Endothelial cell of umbilical vein (primary cell): ENCODE data around the gene PIKFYVE. TPM values are rescaled to one million over a fixed set of nuclear protein-coding genes. Genes with fewer than 3 reads are reported as not detected.

Experiments used
- BruUV-seq: library from RNA; stranded (reverse); fragments of 400-500 nt; replicated peaks from 2 replicates; lab custom pipeline; 2021; lab: Mats Ljungman, UMichigan
- CTCF ChIA-PET: fragments of 300-600, 350-600 bp; sonication (Branson Sonifier 250); formaldehyde crosslinking; loops from one replicate; lab custom pipeline; 2021; ENCODE audit warnings: antibody characterized with exemption, inconsistent platforms; lab: Charles Lee
- POLR2A ChIA-PET: fragments of 300-600, 350-600 bp; sonication (Branson Sonifier 250); formaldehyde crosslinking; loops from one replicate; lab custom pipeline; 2021; ENCODE audit warnings: antibody characterized with exemption, inconsistent platforms; lab: Charles Lee
- DNase-seq: peaks from one replicate; pipeline ENCODE4 v3.0.0-alpha.2; 2011; ENCODE audit warnings: low read depth, low spot score
- FAIRE-seq: peaks from 2 replicates; lab custom pipeline; 2011; peaks lifted over from hg19 to GRCh38; lab: Jason Lieb, UNC
- H2AFZ ChIP-seq: 2 replicates; pipeline ENCODE4 v1.6.0; 2012; ENCODE audit warnings: low read depth, low read length, control low read depth, inconsistent platforms
- H3K27ac ChIP-seq: 2 replicates; pipeline ENCODE4 v1.5.1; 2011; ENCODE audit warnings: low read depth, mild to moderate bottlenecking, control low read depth, low read length, moderate library complexity; ENCODE audit not compliant: insufficient read depth
- H3K27me3 ChIP-seq, 2 experiments: 2 replicates each; pipeline versions ENCODE4 v1.6.0 to v1.6.1; 2011; ENCODE audit warnings: low read length in 2 of 2, mixed read lengths in 1 of 2; ENCODE audit not compliant: control insufficient read depth in 2 of 2, insufficient read depth in 2 of 2
- H3K36me3 ChIP-seq, 2 experiments: 2 replicates in 1 of 2; 3 replicates in 1 of 2; pipeline ENCODE4 v1.5.1; 2011; ENCODE audit warnings: low read length in 2 of 2, mild to moderate bottlenecking in 1 of 2, moderate library complexity in 1 of 2; ENCODE audit not compliant: control insufficient read depth in 2 of 2, insufficient read depth in 2 of 2; ENCODE audit errors: extremely low read depth in 1 of 2
- H3K4me1 ChIP-seq: 3 replicates; pipeline ENCODE4 v1.5.1; 2011; ENCODE audit warnings: mild to moderate bottlenecking, low read length; ENCODE audit not compliant: control insufficient read depth, insufficient read depth; ENCODE audit errors: extremely low read depth
- H3K4me2 ChIP-seq: 2 replicates; pipeline ENCODE4 v1.6.1; 2011; ENCODE audit warnings: low read length, control low read depth, mixed read lengths; ENCODE audit not compliant: insufficient read depth
- H3K4me3 ChIP-seq, 3 experiments: fragments of 200-600 bp in 1 of 3; sonication (generic), shearing (Covaris generic) in 1 of 3; replicated peaks in 1 of 3; 2 replicates each; pipeline ENCODE4 v1.5.1; 2011 to 2016; ENCODE audit warnings: control low read depth in 3 of 3, low read length in 3 of 3, mild to moderate bottlenecking in 2 of 3, inconsistent platforms in 1 of 3, low read depth in 1 of 3, moderate library complexity in 1 of 3; ENCODE audit not compliant: insufficient read depth in 1 of 3
- H3K79me2 ChIP-seq: 2 replicates; pipeline ENCODE4 v1.6.0; 2012; ENCODE audit warnings: low read length, inconsistent platforms; ENCODE audit not compliant: control insufficient read depth, insufficient read depth
- H3K9ac ChIP-seq: replicated peaks from 2 replicates; pipeline ENCODE3; 2011; ENCODE audit warnings: low read length, control low read depth; ENCODE audit not compliant: insufficient read depth; ENCODE audit errors: extremely low read depth
- H3K9me1 ChIP-seq: replicated peaks from 3 replicates; pipeline ENCODE4 v1.6.0; 2011; ENCODE audit warnings: mild to moderate bottlenecking, low read length; ENCODE audit not compliant: control insufficient read depth, insufficient read depth; ENCODE audit errors: extremely low read depth
- H3K9me3 ChIP-seq: replicated peaks from 2 replicates; pipeline ENCODE4 v1.5.1; 2012; ENCODE audit warnings: low read length, inconsistent platforms; ENCODE audit not compliant: control insufficient read depth, insufficient read depth
- H4K20me1 ChIP-seq: replicated peaks from 2 replicates; pipeline ENCODE3; 2011; ENCODE audit warnings: mild to moderate bottlenecking, low read length; ENCODE audit not compliant: control insufficient read depth, insufficient read depth; ENCODE audit errors: extremely low read depth
- CTCF ChIP-seq, 2 donors: IDR thresholded peaks; 1 replicate in 1 of 2; 2 replicates in 1 of 2; pipeline ENCODE4 v1.5.1; 2011; ENCODE audit warnings: low read length in 2 of 2, mild to moderate bottlenecking in 2 of 2, moderate library complexity in 2 of 2, control low read depth in 1 of 2, inconsistent platforms in 1 of 2, low read depth in 1 of 2; ENCODE audit not compliant: insufficient read depth in 1 of 2; ENCODE audit errors: extremely low read depth in 1 of 2
- EZH2 ChIP-seq: IDR thresholded peaks from 2 replicates; pipeline ENCODE4 v1.6.1; 2012; ENCODE audit warnings: borderline replicate concordance, low read depth, mild to moderate bottlenecking, moderate library complexity, low read length, inconsistent platforms; ENCODE audit not compliant: severe bottlenecking
- FOS ChIP-seq: IDR thresholded peaks from 2 replicates; pipeline ENCODE4 v1.6.1; 2011; ENCODE audit warnings: mild to moderate bottlenecking, low read length, moderate library complexity, borderline replicate concordance; ENCODE audit not compliant: insufficient read depth
- GATA2 ChIP-seq: IDR thresholded peaks from 2 replicates; pipeline ENCODE4 v1.7.0; 2011; ENCODE audit warnings: low read depth, mild to moderate bottlenecking, moderate library complexity, mixed read lengths, low read length; ENCODE audit not compliant: insufficient read length, insufficient read depth
- JUN ChIP-seq: IDR thresholded peaks from 2 replicates; pipeline ENCODE4 v1.6.1; 2011; ENCODE audit warnings: borderline replicate concordance, low read depth; ENCODE audit not compliant: insufficient read length, insufficient read depth
- MAX ChIP-seq: IDR thresholded peaks from 2 replicates; pipeline ENCODE4 v1.6.1; 2011; ENCODE audit not compliant: insufficient read depth, insufficient read length
- MYC ChIP-seq: IDR thresholded peaks from one replicate; pipeline ENCODE4 v1.6.1; 2011; ENCODE audit warnings: mild to moderate bottlenecking, low read depth, low read length
- POLR2A ChIP-seq: IDR thresholded peaks from 2 replicates; pipeline ENCODE4 v1.6.1; 2012; ENCODE audit warnings: low read depth, mild to moderate bottlenecking, control low read depth, low read length
- POLR2AphosphoS5 ChIP-seq: IDR thresholded peaks from 2 replicates; pipeline ENCODE4 v1.6.1; 2012; ENCODE audit warnings: low read depth, mild to moderate bottlenecking, control low read depth, low read length, moderate library complexity; ENCODE audit not compliant: insufficient read depth
- dilution Hi-C: fragments of 300-500 bp; cut with MboI; formaldehyde crosslinking; loops from one replicate; pipeline ENCODE4 v1.15.0; 2019; ENCODE audit warnings: low sequenced_read_pairs; ENCODE audit not compliant: extremely low pct_ligation_motif_present
- intact Hi-C: fragments of 100-400 bp; cut with micrococcal nuclease; formaldehyde crosslinking; loops from one replicate; pipeline ENCODE4 v1.10.0; 2022
- polyA plus RNA-seq, 4 experiments: library from polyadenylated mRNA; depleted of rRNA in 3 of 4; stranded (reverse) in 3 of 4; unstranded in 1 of 4; fragments of >200 nt; gene quantifications; 2 replicates each; pipeline versions ENCODE4 v1.2.1 to v1.2.3, GENCODE V29; 2011 to 2012; ENCODE audit warnings: missing spikeins in 1 of 4
- total RNA-seq: library from RNA; stranded (reverse); gene quantifications from 2 replicates; pipeline ENCODE4 v1.2.3, GENCODE V29; 2021

The PIKFYVE gene
- total and polyA plus RNA-seq, 2 donors (not counting 3 experiments of a cell fraction or from before 2014, with no cell fraction given): 9.0 to 28.2 TPM

GRCh38 chr2:208386541-208386940, 120.5 kb downstream of the PIKFYVE start:
- TF ChIP-seq POLR2A (no peak), EZH2 (no peak), MAX (no peak), GATA2 (no peak), JUN (no peak), CTCF (IDR thresholded peaks at IDR 0.05; ENCODE audit: extremely low read depth in 1 of 2, insufficient read depth in 1 of 2, low read depth in 1 of 2, low read length in 2 of 2) (no peak), FOS (no peak), MYC (no peak), POLR2AphosphoS5 (no peak)
- FAIRE-seq (no peak), DNase-seq (no peak)
- Histone ChIP-seq H3K27me3 (peaks cover 0 to 2% of the 10 kb centered on the region in 2 experiments), H2AFZ (no peak overlapping the region), H3K36me3 (no peaks in the 10 kb centered on the region), H3K9me1 (no peaks in the 10 kb centered on the region), H3K79me2 (no peaks in the 10 kb centered on the region), H3K9me3 (no peaks in the 10 kb centered on the region), H4K20me1 (no peaks in the 10 kb centered on the region), H3K9ac (no peak overlapping the region), H3K27ac (no peak overlapping the region), H3K4me2 (no peak overlapping the region), H3K4me1 (no peaks in the 10 kb centered on the region), H3K4me3 (no peak overlapping the region)
- POLR2A ChIA-PET: no interaction called here
- intact Hi-C loops: no loop called here
- no TSS peak for BruUV-seq
- CTCF ChIA-PET: no interaction called here
- dilution Hi-C loops: no loop called here
